Left hindlimb (tissue), 1 donor: ENCODE measurements around the gene CAPZA1.

Experiments
- DNase-seq: peaks from one replicate; pipeline ENCODE4 v3.0.0-alpha.2; 2018

Gene CAPZA1

GRCh38 chr1:112717263-112717873 is 97.7 kb downstream of the CAPZA1 start:
- no peak for DNase-seq

GRCh38 chr1:112718691-112719418 is 99.2 kb downstream of the CAPZA1 start:
- DNase-seq, result peak; percentile 77

DNA sequence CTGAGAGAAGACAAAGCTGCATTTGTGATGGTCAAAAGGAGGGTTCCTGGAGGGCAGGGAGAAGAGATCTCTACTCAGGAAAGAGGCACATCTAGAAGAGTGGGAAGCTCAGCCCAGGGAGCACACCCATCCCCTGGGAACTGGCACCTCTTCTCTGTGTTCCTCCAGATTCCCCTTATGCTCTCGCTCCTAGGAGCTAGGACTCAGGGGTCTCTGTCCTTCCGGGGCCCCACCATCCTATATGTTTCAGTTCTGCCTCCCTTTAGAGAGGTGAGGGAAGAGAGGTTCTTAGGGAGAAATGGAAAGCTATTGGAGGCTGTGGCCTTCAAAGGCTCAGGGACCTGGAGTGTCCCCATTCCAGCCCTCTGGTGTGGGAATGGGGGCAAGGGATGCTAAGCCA is 100.1 kb downstream of the CAPZA1 start:
- no peak for DNase-seq

DNA sequence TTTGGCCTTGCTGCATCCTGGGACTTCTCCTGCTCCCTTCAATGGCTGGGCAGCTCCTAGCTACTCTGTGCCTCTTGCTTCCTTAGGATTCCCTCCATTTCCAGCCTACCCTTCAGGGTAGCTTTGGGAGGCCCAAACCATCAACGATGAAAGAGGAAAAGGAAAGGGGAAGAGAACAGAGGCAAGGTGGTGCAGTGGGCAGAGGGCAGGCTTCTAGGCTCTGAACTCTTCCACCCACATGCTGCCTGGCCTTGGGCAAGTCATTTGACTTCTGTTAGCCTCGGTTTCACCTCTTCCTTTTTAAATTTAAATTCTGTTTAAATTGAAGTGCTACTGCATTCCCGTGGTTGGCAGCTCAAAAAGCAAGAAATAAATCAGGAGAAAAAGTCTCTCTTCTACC is 101.2 kb downstream of the CAPZA1 start:
- no peak for DNase-seq
